GM21528 (cell line): Measurements from ENCODE around the gene MYH15.

Experiments used
- ATAC-seq: cut with Tn5 transposase; IDR thresholded peaks from one replicate; pipeline ENCODE4 v1.9.1; 2021; ENCODE audit warnings: mild to moderate bottlenecking, moderate library complexity; ENCODE audit not compliant: unreplicated experiment, low FRiP score

MYH15 gene

DNA sequence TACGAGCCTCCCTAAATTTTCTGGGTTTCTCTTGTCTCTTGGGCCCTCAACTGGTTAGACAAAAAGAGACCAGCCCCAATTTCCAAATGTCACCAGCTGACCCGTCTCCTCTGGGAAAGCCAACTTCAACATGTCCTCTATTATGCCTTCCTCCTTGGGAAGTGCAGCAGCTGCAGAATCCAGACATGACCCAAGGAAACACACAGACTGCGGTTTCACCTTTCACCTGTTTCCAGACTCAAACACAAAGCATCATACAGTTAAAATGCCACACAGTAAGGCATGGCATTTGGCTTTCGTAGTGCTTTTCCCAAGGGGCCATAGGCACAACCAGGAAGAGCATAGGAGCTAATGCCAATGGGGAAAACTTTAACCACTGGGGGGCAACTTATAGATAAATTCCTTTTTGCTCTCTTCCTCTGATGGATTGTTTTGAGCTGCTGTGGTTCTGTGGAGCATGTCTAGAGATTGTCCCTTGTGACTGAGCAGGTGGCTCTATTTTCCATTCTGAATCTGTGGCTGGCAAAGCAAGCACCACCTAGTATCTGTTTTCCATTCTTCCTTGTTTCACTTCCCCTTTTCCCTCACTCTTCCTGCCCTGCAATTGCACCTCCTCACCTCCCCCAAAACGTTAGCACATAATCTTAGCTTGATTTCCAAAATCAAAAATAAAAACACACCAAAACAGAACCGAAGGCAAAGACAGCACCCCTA lies 164.7 kb downstream of the MYH15 start:
- no peak for ATAC-seq

DNA sequence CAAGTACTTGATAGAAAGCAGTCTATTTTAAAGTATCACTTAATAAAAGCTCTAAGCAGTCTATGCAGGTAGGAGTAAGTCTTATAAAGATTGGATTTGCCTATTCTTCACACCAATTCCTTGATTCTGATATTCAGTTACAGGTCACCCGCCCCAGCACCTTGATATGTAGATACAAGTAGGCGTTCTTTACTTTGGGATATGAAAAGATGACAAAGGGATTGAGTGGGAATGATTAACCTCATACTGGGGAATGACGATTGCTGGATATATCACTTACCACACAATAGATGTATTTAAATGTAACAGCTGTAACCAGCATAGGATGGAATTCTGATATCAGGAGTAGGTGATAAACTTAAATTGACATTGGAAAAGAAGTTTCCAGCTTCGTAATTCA lies 166.9 kb downstream of the MYH15 start:
- no peak for ATAC-seq

DNA sequence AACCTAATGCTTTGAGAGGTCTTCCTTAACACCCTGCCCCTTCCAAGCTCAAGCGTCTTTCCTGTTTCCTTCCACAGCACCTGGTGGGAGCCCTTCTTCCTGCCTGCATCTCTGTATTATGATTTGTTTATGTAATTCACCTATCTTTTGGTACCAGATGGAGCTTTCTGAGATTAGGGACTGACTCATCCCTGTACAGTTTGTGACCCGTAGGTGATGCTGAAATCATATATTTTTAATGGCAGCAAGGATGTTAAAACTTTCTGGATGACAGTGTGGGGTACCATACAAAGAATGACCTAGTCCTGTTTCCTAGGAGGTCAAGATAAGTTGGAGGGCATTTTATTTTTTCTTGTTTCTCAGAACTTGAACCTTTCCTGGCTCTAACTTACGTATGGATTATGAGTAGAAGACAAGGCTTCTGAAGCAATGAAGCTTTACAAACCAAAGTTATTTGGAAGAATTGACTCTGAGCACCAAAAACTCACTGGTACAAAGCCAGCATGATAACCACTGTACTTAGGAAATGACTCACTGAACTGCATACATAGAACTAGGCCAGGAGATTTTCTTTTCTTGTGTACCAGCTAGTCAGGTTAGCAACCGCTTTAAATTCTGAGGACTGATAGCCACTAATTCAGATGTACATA lies 167.4 kb downstream of the MYH15 start:
- peak; percentile 64 for ATAC-seq

DNA sequence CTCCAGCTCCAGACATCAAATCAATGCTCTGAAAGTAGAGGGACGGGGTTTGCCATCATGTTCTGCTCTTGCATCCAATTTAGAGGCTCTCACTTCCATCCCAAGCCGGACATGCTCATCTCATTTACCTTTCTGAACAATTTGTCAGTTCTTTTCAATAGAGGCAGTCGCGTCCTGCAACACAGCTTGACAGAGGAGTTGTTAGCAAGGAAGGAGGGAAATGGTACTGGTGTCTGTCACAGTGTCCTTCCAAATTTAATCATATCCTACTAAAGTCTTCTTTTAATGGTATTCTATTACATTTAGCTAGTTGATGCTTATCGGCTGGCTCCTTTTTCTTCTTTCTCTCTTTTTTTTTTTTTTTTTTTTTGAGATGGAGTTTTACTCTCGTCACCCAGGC lies 168.5 kb downstream of the MYH15 start:
- ATAC-seq, result no peak

- no peak for ATAC-seq
These were observed 171.4 kb downstream of the MYH15 start for GRCh38 chr3:108338901-108339545.

DNA sequence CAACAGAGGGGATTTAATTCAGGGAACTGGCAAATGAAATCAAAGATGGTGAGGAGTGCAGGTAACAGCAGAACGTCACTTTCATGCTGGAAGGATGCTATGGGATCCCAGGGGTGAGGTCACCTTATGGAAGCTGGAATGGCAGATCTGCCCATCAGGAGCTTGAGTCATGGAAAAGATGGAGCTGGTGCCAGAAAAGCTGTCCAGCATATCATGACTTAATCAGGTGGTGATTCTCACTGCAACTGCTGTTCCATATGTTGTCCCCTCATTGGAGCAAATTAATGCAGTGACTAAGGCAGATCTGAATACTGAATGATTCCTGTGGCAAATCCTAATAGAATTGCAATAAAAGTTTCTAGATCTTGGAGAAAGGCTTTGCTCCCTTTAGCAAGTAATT lies 175.7 kb downstream of the MYH15 start:
- no peak for ATAC-seq

DNA sequence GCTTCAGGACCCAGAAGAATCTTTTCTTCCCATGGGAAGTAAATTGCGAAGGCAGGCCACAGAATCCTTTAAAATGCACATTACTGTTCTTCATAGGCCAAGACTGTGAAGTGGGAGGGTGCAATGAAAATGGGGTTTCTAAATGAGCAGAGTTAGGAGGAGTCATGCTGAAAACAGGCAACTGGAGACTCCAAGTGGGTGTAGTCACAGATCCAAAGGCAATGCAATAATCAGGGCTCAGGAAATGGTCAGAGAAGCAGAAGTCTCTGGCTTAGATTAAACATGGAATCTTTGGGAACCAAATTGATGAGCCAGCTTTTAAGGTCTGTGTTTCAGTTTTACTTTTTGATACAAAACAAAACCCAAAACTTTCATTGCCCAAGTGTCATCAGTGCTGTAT lies 176.4 kb downstream of the MYH15 start:
- ATAC-seq, result no peak

- no peak for ATAC-seq
These were observed 178.6 kb downstream of the MYH15 start for GRCh38 chr3:108331792-108332191.
